ENCODE data around the gene PSAPL1. TPM values are rescaled to one million over a fixed set of nuclear protein-coding genes. Genes with fewer than 3 reads are reported as not detected.

Gene PSAPL1
- total RNA-seq, 1 experiment from 2014 or later, result not detected

DNA sequence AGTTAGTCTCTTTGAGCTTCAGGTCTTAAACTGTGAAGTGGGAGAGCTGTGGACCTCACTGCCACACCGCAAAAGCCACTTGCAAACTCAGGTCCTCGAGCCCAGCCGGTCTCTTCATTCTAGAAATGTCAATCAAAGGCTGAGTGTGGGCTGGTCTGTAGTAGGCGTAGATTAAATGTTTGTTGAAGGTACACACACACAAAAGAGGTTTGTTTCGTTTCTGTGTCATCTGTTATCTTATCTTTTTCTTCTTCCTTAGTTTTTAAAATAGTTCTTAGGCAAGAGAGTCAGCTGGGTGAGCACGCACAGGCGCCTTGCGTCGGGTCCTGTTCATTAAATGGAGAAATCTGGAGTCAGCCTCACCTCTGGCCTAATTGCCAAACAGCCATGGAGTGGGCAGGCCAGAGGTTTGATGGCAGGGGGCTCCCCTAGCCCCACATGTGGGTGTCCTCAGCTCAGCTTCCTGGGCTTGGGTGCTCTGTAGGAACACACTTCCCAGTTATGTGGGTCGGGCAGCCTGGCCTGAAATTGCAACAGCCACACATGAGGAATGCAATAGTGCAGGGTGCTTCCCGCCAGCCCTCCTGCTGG is 836 bp upstream of the PSAPL1 start:
- Mint-ChIP-seq H3K4me3 (no peak overlapping the region), H3K4me1 (peaks cover 17% of the 10 kb centered on the region), H3K9me3 (peaks cover 15% of the 10 kb centered on the region), H3K36me3 (peaks cover 7% of the 10 kb centered on the region; the same call in 1 of the 2 replicates), H3K27me3 (ENCODE audit: low read depth) (peaks cover 9% of the 10 kb centered on the region), H3K27ac (no peak overlapping the region)
- no peak for ATAC-seq
- no peak for DNase-seq (ENCODE audit: low spot score)
- TF ChIP-seq, protein P1, sequence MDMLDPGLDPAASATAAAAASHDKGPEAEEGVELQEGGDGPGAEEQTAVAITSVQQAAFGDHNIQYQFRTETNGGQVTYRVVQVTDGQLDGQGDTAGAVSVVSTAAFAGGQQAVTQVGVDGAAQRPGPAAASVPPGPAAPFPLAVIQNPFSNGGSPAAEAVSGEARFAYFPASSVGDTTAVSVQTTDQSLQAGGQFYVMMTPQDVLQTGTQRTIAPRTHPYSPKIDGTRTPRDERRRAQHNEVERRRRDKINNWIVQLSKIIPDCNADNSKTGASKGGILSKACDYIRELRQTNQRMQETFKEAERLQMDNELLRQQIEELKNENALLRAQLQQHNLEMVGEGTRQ (CRISPR knock-in tag; IDR thresholded peaks at IDR 0.05), result no peak
- TF ChIP-seq, protein P2, sequence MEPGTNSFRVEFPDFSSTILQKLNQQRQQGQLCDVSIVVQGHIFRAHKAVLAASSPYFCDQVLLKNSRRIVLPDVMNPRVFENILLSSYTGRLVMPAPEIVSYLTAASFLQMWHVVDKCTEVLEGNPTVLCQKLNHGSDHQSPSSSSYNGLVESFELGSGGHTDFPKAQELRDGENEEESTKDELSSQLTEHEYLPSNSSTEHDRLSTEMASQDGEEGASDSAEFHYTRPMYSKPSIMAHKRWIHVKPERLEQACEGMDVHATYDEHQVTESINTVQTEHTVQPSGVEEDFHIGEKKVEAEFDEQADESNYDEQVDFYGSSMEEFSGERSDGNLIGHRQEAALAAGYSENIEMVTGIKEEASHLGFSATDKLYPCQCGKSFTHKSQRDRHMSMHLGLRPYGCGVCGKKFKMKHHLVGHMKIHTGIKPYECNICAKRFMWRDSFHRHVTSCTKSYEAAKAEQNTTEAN (CRISPR knock-in tag; IDR thresholded peaks at IDR 0.05), result no peak
- no peak for TF ChIP-seq FOXK1 (CRISPR knock-in tag; IDR thresholded peaks at IDR 0.05)
- no peak for TF ChIP-seq GABPB1 (CRISPR knock-in tag; IDR thresholded peaks at IDR 0.05)
- TF ChIP-seq, protein P3, sequence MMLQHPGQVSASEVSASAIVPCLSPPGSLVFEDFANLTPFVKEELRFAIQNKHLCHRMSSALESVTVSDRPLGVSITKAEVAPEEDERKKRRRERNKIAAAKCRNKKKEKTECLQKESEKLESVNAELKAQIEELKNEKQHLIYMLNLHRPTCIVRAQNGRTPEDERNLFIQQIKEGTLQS (CRISPR knock-in tag; conservative IDR thresholded peaks at IDR 0.05), result no peak
- TF ChIP-seq FOXP1 (CRISPR knock-in tag; IDR thresholded peaks at IDR 0.05; ENCODE audit: borderline replicate concordance), result no peak
- TF ChIP-seq ZNF396 (CRISPR knock-in tag; IDR thresholded peaks at IDR 0.05; ENCODE audit: borderline replicate concordance), result no peak
- no peak for TF ChIP-seq NFYB (CRISPR knock-in tag; conservative IDR thresholded peaks at IDR 0.05; ENCODE audit: low read depth)
- no peak for TF ChIP-seq PRRX2 (CRISPR knock-in tag; IDR thresholded peaks at IDR 0.05)
- POLR2A ChIA-PET, result no interaction called here
- CTCF ChIA-PET, result interaction anchor here (0.7 to 1.1 kb wide), 2 partner anchors 334 to 369 kb away, joined by 3 to 4 read pairs; no protein-coding TSS in a partner anchor

DNA sequence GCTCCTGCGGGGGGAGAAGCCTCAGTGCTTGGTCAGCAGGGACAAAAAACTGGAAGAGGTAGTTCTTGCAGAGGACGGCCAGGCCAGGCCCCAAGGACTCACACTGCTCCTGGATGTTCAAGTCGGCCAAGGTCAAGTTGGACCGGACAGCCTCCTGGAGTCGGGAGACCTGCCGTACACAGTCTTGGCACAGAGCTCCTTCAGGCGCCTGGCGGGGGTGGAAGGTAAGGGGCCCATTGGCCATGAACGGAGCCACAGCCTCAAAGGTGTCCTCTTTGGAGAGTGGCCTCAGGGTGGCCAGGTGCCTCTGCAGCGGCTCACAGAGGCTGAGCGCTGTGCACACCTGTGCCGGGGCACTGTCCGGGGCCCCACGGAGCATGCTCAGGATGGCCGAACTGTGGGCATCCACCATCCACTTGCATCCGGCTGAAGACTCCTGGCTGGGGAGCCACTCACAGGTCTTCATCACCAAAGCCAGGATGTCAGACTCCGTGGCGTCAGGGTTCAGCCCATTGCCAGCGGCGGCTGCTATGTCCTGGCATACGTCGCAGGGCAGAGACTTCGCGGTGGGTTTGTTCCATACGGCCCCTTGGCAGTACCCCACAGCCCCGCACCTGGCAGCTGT is 477 bp downstream of the PSAPL1 start:
- Mint-ChIP-seq H3K4me3 (no peak overlapping the region), H3K27ac (no peak overlapping the region), H3K27me3 (ENCODE audit: low read depth) (peaks cover 2% of the 10 kb centered on the region), H3K36me3 (peaks cover 2% of the 10 kb centered on the region; the same call in 1 of the 2 replicates), H3K4me1 (peaks cover 24% of the 10 kb centered on the region), H3K9me3 (peaks cover 9% of the 10 kb centered on the region)
- CTCF ChIA-PET, result interaction anchor here (0.7 to 1.1 kb wide), 3 partner anchors 20 to 333 kb away, joined by 3 to 4 read pairs (median 3); no protein-coding TSS in a partner anchor
- DNase-seq (ENCODE audit: low spot score) (no peak), ATAC-seq (no peak)
- POLR2A ChIA-PET, result no interaction called here
- no peak for TF ChIP-seq ZNF396 (CRISPR knock-in tag; IDR thresholded peaks at IDR 0.05; ENCODE audit: borderline replicate concordance)
- TF ChIP-seq FOXK1 (CRISPR knock-in tag; IDR thresholded peaks at IDR 0.05), result no peak
- no peak for TF ChIP-seq NR1H2 (CRISPR knock-in tag; IDR thresholded peaks at IDR 0.05)
- TF ChIP-seq, protein P4, sequence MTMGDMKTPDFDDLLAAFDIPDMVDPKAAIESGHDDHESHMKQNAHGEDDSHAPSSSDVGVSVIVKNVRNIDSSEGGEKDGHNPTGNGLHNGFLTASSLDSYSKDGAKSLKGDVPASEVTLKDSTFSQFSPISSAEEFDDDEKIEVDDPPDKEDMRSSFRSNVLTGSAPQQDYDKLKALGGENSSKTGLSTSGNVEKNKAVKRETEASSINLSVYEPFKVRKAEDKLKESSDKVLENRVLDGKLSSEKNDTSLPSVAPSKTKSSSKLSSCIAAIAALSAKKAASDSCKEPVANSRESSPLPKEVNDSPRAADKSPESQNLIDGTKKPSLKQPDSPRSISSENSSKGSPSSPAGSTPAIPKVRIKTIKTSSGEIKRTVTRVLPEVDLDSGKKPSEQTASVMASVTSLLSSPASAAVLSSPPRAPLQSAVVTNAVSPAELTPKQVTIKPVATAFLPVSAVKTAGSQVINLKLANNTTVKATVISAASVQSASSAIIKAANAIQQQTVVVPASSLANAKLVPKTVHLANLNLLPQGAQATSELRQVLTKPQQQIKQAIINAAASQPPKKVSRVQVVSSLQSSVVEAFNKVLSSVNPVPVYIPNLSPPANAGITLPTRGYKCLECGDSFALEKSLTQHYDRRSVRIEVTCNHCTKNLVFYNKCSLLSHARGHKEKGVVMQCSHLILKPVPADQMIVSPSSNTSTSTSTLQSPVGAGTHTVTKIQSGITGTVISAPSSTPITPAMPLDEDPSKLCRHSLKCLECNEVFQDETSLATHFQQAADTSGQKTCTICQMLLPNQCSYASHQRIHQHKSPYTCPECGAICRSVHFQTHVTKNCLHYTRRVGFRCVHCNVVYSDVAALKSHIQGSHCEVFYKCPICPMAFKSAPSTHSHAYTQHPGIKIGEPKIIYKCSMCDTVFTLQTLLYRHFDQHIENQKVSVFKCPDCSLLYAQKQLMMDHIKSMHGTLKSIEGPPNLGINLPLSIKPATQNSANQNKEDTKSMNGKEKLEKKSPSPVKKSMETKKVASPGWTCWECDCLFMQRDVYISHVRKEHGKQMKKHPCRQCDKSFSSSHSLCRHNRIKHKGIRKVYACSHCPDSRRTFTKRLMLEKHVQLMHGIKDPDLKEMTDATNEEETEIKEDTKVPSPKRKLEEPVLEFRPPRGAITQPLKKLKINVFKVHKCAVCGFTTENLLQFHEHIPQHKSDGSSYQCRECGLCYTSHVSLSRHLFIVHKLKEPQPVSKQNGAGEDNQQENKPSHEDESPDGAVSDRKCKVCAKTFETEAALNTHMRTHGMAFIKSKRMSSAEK (CRISPR knock-in tag; IDR thresholded peaks at IDR 0.05; ENCODE audit: borderline replicate concordance), result no peak
- TF ChIP-seq, protein P5, sequence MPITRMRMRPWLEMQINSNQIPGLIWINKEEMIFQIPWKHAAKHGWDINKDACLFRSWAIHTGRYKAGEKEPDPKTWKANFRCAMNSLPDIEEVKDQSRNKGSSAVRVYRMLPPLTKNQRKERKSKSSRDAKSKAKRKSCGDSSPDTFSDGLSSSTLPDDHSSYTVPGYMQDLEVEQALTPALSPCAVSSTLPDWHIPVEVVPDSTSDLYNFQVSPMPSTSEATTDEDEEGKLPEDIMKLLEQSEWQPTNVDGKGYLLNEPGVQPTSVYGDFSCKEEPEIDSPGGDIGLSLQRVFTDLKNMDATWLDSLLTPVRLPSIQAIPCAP (CRISPR knock-in tag; IDR thresholded peaks at IDR 0.05), result no peak
- TF ChIP-seq MYBL2 (CRISPR knock-in tag; IDR thresholded peaks at IDR 0.05), result no peak
- TF ChIP-seq ZNF263 (CRISPR knock-in tag; IDR thresholded peaks at IDR 0.05; ENCODE audit: low read depth), result no peak
- TF ChIP-seq, protein P2 (CRISPR knock-in tag; IDR thresholded peaks at IDR 0.05), result no peak
- TF ChIP-seq, protein P6, sequence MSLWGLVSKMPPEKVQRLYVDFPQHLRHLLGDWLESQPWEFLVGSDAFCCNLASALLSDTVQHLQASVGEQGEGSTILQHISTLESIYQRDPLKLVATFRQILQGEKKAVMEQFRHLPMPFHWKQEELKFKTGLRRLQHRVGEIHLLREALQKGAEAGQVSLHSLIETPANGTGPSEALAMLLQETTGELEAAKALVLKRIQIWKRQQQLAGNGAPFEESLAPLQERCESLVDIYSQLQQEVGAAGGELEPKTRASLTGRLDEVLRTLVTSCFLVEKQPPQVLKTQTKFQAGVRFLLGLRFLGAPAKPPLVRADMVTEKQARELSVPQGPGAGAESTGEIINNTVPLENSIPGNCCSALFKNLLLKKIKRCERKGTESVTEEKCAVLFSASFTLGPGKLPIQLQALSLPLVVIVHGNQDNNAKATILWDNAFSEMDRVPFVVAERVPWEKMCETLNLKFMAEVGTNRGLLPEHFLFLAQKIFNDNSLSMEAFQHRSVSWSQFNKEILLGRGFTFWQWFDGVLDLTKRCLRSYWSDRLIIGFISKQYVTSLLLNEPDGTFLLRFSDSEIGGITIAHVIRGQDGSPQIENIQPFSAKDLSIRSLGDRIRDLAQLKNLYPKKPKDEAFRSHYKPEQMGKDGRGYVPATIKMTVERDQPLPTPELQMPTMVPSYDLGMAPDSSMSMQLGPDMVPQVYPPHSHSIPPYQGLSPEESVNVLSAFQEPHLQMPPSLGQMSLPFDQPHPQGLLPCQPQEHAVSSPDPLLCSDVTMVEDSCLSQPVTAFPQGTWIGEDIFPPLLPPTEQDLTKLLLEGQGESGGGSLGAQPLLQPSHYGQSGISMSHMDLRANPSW (CRISPR knock-in tag; conservative IDR thresholded peaks at IDR 0.05; ENCODE audit: low read depth), result no peak
- TF ChIP-seq, protein P7, sequence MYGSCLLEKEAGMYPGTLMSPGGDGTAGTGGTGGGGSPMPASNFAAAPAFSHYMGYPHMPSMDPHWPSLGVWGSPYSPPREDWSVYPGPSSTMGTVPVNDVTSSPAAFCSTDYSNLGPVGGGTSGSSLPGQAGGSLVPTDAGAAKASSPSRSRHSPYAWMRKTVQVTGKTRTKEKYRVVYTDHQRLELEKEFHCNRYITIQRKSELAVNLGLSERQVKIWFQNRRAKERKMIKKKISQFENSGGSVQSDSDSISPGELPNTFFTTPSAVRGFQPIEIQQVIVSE (CRISPR knock-in tag; IDR thresholded peaks at IDR 0.05; ENCODE audit: borderline replicate concordance), result no peak
